ENCODE measurements around the gene PRKG1.
"Not testable (repeated sequence)": the region's sequence is repeated elsewhere in the genome, so short reads cannot be mapped to it uniquely, and the experiment has no call there.

Gene PRKG1

DNA sequence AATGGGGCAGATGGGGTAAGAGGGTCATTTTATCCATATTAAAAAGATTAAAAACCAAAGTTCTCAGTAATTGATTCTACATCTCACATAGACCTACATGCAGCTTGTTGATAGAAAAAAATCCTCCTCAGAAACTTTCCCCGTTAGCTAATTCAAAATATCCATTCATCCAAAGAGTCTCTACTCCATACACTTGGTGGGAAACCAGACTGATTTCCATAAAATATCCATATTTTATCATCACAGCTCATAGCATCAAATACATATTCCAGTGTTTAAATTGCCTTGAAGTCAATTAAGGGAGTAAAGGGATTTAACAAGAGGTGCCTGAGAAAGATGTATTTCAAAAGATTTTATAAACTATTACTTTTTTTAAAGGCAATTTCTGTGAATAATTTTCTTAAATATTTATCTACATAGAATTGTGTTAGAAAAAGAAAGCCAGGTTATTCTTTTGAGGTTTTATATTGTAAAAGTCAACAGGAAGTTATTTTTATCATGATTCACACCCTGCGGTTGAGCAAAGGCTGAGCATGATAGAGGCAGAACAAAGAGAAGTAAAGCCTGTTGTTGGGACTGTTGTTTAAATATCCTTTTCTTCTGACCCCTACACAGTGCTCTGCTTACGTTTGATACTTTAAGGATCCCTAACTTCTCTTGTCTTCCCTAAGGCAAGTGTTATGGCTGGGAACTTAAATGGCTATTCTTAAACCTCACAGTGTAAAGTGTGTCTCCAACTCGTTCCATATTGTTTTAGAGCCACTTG is 266.7 kb downstream of the PRKG1 start:
- in situ Hi-C loops (cut with MboI; ENCODE audit: low pct_unique_long_range_greater_than_20kb, low sequenced_read_pairs, unreplicated experiment): no loop called here
- TF ChIP-seq, protein P1, sequence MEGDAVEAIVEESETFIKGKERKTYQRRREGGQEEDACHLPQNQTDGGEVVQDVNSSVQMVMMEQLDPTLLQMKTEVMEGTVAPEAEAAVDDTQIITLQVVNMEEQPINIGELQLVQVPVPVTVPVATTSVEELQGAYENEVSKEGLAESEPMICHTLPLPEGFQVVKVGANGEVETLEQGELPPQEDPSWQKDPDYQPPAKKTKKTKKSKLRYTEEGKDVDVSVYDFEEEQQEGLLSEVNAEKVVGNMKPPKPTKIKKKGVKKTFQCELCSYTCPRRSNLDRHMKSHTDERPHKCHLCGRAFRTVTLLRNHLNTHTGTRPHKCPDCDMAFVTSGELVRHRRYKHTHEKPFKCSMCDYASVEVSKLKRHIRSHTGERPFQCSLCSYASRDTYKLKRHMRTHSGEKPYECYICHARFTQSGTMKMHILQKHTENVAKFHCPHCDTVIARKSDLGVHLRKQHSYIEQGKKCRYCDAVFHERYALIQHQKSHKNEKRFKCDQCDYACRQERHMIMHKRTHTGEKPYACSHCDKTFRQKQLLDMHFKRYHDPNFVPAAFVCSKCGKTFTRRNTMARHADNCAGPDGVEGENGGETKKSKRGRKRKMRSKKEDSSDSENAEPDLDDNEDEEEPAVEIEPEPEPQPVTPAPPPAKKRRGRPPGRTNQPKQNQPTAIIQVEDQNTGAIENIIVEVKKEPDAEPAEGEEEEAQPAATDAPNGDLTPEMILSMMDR (IDR thresholded peaks at IDR 0.05; ENCODE audit: extremely low read depth, insufficient read depth, missing control alignments): no peak
- DNase-seq (ENCODE audit: low spot score): no peak

DNA sequence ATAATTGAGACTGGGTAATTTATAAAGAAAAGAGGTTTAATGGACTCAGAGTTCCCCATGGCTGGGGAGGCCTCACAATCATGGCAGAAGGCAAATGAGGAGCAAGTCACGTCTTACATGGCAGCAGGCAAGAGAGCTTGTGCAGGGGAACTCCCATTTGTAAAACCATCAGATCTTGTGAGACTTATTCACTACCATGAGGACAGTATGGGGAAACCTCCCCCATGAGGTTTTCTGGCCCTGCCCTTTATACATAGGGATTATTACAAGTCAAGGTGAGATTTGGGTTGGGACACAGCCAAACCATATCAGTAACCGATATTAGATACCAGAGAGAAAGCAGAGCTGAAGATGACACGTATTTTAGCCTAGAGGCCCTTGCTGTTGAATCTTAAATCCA is 267.5 kb downstream of the PRKG1 start:
- in situ Hi-C loops (cut with MboI; ENCODE audit: low pct_unique_long_range_greater_than_20kb, low sequenced_read_pairs, unreplicated experiment); DNase-seq (ENCODE audit: low spot score): not testable (repeated sequence)

DNA sequence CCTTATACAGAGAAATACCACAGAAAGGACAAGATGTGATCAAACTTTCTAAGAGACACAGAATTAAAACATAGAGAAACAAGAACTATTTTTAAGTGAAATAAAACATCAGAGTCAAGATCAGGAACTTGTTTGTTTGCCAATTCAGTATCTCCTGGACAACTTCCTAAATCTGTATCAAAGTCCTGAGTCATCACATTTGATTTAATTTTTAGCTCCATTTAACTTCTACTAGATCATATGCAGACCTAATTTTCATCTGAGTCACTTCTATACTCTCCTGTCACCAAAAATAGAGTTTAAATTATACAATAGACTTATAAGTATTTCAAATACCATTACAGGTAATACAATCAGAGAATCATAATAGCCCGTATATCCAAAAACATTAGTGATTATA is 268.1 kb downstream of the PRKG1 start:
- DNase-seq (ENCODE audit: low spot score): no peak
- in situ Hi-C loops (cut with MboI; ENCODE audit: low pct_unique_long_range_greater_than_20kb, low sequenced_read_pairs, unreplicated experiment): no loop called here
- TF ChIP-seq, protein P1 (IDR thresholded peaks at IDR 0.05; ENCODE audit: extremely low read depth, insufficient read depth, missing control alignments): no peak

DNA sequence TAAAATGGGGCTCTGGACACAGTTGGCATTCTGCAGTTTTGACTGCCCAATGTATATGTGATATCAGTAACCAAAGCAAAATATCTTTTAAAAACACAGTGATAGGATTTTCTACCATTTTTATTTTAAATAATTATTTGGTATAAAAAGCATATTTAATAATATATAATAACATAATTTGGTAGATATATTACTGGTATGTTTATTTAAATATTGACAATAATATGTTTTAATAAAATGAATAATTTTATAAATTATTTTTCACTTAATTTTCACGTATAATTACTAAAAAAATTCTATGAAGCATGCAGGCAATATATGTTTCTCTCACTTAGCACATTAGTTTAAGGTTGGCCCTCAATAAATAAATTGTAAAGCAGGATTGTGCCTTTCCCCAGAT is 269.1 kb downstream of the PRKG1 start:
- in situ Hi-C loops (cut with MboI; ENCODE audit: low pct_unique_long_range_greater_than_20kb, low sequenced_read_pairs, unreplicated experiment): no loop called here
- DNase-seq (ENCODE audit: low spot score): no peak
- TF ChIP-seq, protein P1 (IDR thresholded peaks at IDR 0.05; ENCODE audit: extremely low read depth, insufficient read depth, missing control alignments): no peak

DNA sequence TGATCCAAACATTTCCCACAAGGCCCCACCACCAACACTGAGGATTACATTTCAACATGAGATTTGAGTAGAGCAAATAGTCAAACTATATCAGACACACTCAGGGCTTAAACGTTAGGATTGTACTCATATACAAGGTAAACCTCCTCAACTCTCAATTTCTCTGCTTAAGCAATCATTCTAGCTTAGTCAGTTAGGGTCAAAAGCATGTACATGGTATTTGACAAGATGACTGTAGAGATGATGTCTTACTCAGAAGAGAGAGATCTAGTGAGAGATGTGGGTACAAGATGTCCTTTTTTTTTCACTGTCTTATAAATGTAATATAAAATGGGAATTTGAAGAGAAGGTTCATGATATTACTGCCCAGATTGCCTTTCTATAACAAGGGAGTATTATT is 270.1 kb downstream of the PRKG1 start:
- in situ Hi-C loops (cut with MboI; ENCODE audit: low pct_unique_long_range_greater_than_20kb, low sequenced_read_pairs, unreplicated experiment): no loop called here
- no peak for DNase-seq (ENCODE audit: low spot score)
- TF ChIP-seq, protein P1 (IDR thresholded peaks at IDR 0.05; ENCODE audit: extremely low read depth, insufficient read depth, missing control alignments): no peak

DNA sequence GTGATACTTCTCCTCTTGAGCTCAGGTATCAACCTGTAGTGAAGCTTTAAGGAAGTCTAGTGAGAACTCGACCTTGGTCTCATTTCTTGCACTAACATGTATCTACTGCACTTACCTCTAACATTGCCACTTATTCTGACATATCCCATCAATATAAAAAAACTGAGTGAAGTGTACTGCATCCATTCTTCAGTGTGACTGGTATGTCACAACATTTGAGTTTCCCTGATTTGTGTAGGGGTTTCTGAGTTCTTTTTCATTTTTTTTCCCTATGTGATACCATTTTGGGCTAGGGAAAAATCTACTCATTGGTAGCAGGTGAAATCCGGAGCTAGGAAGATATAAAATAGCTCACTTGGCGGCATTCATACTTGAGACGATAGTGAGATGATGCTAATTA is 274.3 kb downstream of the PRKG1 start:
- in situ Hi-C loops (cut with MboI; ENCODE audit: low pct_unique_long_range_greater_than_20kb, low sequenced_read_pairs, unreplicated experiment): no loop called here
- no peak for DNase-seq (ENCODE audit: low spot score)
- TF ChIP-seq, protein P1 (IDR thresholded peaks at IDR 0.05; ENCODE audit: extremely low read depth, insufficient read depth, missing control alignments): no peak

DNA sequence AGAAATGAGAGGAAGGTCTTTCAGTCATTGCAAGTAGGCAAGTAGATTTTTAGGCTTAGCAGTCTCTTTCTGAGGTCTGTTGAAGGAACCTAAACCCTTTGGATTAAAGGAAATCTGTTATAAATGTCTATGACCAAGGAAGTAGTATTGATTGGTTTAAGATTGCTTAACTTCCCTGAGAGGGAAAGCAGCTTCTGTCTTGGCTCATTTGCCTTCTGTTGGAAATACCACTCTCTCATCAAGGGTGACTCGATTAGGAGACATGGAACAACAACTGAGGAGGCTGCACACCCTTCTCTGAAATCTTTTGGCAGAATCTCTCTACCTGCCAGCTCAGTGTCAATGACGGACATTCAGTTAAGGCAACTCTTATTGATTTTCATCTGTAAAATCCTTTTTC is 282.9 kb downstream of the PRKG1 start:
- no peak for DNase-seq (ENCODE audit: low spot score)
- in situ Hi-C loops (cut with MboI; ENCODE audit: low pct_unique_long_range_greater_than_20kb, low sequenced_read_pairs, unreplicated experiment): no loop called here
- TF ChIP-seq, protein P1 (IDR thresholded peaks at IDR 0.05; ENCODE audit: extremely low read depth, insufficient read depth, missing control alignments): no peak
